Lower leg skin (tissue), 4 donors: ENCODE data around the gene PTN. TPM values are rescaled to one million over a fixed set of nuclear protein-coding genes. Genes with fewer than 3 reads are reported as not detected.
"Not testable (repeated sequence)": the region's sequence is repeated elsewhere in the genome, so short reads cannot be mapped to it uniquely, and the experiment has no call there.

Source experiments
- DNase-seq, 2 donors: peaks; one replicate each; pipeline ENCODE4 v3.0.0-alpha.2; 2019; ENCODE audit warnings: low spot score in 2 of 2
- H3K4me3 ChIP-seq: fragments of 200-600 bp; sonication (generic); 2 replicates; pipeline ENCODE4 v1.5.1; 2017; ENCODE audit warnings: mild to moderate bottlenecking, low read depth; ENCODE audit not compliant: poor library complexity, severe bottlenecking
- CTCF ChIP-seq, 3 donors: fragments of 450-650 bp; IDR thresholded peaks; one replicate each; pipeline ENCODE4 v1.5.1; 2016; ENCODE audit warnings: antibody characterized with exemption in 3 of 3, mild to moderate bottlenecking in 3 of 3, moderate library complexity in 2 of 3
- POLR2A ChIP-seq, 2 donors: fragments of 450-650 bp; IDR thresholded peaks; one replicate each; pipeline ENCODE4 v1.6.1; 2016 to 2017; ENCODE audit warnings: antibody characterized with exemption in 2 of 2, mild to moderate bottlenecking in 1 of 2, moderate library complexity in 1 of 2
- WGBS, 2 donors: methylation state at CpG; one replicate each; pipeline ENCODE4 v1.1.5; 2018; 5-methylcytosine and 5-hydroxymethylcytosine counted together
- intact Hi-C: fragments of 100-400 bp; cut with DNase I; formaldehyde crosslinking; loops from one replicate; pipeline ENCODE4 v1.15.0; 2023; ENCODE audit warnings: low total_unique reads
- total RNA-seq, 4 donors: library from RNA; depleted of rRNA; stranded (reverse); fragments of >200 nt; gene quantifications; one replicate each; pipeline ENCODE4 v1.1.0, GENCODE V29; 2016

PTN gene
- total RNA-seq, 4 donors from 2014 or later: 0.34 to 10.1 (median 3.0) TPM

DNA sequence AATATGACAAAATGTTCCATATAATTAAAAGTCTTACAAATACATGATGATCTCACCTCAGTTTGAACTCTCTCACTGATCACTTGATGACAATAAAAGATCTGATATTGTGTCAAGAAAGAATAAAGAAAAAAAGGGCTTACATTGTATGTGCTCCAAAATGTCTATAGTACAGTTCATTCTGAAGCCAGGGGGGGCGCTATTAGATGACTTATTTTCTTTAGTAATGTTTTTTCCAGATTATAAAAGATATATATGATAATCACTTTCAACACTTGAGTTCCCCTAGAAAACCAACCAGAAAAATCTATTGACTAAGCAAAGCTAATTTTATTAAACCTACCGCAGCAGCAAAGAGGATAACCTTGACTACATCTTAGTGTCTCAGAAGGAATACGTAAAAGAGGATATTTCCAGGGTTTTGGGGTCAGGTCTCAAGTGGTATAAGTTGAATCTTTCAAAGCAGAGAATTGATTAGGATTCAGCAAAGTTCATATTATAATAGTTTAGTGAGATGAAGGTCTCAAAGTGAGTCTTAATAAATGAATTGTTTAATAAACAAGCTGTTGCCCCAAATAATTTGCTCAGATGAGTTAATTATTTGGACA lies 55.8 kb downstream of the PTN start:
- H3K4me3 ChIP-seq: no peak overlapping the region
- no peak for TF ChIP-seq CTCF (IDR thresholded peaks at IDR 0.05)
- no peak for TF ChIP-seq POLR2A (IDR thresholded peaks at IDR 0.05)
- 72 to 73% methylated on average over 3 of the region's 3 CpGs for WGBS, 2 donors
- DNase-seq: no peak
- intact Hi-C loops: no loop called here

GRCh38 chr7:137283153-137283552 lies 60.4 kb downstream of the PTN start:
- intact Hi-C loops: no loop called here
- 81 to 85% methylated on average over 6 of the region's 6 CpGs for WGBS, 2 donors
- TF ChIP-seq POLR2A (IDR thresholded peaks at IDR 0.05): no peak
- no peak for TF ChIP-seq CTCF (IDR thresholded peaks at IDR 0.05)
- DNase-seq: no peak
- H3K4me3 ChIP-seq: no peak overlapping the region

DNA sequence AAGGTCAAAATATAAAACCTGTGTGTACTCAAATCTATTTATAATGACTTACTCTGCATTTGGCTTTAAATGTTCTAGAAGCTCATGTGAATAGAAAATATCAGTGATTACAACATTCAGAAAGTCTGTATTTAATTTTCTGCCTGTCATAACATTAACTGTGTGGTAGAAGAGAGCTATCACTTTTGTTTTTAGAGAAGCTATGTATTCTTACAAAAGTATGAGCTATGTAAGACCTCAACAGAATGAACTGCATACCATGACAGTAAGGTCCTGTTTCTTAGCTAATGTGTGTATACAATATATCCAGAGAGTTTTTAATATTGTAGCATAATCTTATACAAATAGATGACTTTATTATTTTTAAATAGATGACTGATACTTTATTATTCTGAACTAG lies 61.5 kb downstream of the PTN start:
- intact Hi-C loops: no loop called here
- TF ChIP-seq CTCF (IDR thresholded peaks at IDR 0.05) (no peak), POLR2A (IDR thresholded peaks at IDR 0.05) (no peak)
- H3K4me3 ChIP-seq: no peak overlapping the region
- DNase-seq: no peak

DNA sequence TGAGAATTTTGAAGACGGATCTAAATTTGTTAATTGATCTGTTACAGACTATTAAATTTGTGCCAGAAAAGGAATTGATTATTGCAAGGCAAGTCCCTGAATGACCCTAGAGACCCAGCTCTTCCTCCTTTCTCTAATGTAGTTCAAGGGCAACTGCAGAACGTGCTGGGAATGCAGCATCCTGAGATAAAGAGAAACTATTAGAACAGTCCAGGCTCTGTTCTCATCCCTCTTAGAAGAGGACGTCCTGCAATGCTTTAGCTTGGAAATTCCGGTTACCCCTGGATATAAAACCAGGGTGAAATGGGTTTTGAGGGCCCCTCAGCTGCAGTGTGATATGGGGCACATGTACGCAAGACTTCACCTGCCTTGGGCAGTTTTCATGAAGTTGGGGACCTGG lies 67.3 kb downstream of the PTN start:
- no peak for TF ChIP-seq POLR2A (IDR thresholded peaks at IDR 0.05)
- no peak for TF ChIP-seq CTCF (IDR thresholded peaks at IDR 0.05)
- 78 to 89% methylated on average over 5 of the region's 5 CpGs for WGBS, 2 donors
- intact Hi-C loops: no loop called here
- H3K4me3 ChIP-seq: no peak overlapping the region
- DNase-seq: no peak

DNA sequence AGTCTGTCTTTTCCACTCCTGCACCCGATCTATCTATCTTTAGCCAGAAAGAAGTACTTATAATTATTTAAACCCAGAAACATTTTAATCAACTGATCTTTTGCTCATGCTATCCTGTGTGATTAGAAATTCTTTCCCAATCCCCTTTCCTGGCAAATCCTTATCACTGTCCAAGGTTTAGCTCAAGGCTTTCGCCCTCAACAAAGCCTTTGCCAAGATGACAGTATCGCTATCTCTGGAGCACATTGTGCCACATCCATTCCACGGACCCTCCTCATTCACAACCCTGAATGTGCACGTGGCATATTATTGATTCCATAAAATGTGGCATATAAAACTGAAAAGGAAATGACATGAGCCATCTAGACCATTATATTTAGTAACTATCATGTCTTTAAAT lies 71.3 kb downstream of the PTN start:
- intact Hi-C loops: no loop called here
- no peak overlapping the region for H3K4me3 ChIP-seq
- WGBS, 2 donors: 89 to 92% methylated on average over 5 of the region's 5 CpGs
- DNase-seq: no peak
- TF ChIP-seq CTCF (IDR thresholded peaks at IDR 0.05) (no peak), POLR2A (IDR thresholded peaks at IDR 0.05) (no peak)

- WGBS, 2 donors: 89 to 92% methylated on average over 2 of the region's 2 CpGs
- DNase-seq: no peak
- intact Hi-C loops: no loop called here
- no peak overlapping the region for H3K4me3 ChIP-seq
- TF ChIP-seq POLR2A (IDR thresholded peaks at IDR 0.05) (no peak), CTCF (IDR thresholded peaks at IDR 0.05) (no peak)
Observed at GRCh38 chr7:137269240-137269639, 74.3 kb downstream of the PTN start.

- DNase-seq, intact Hi-C loops, H3K4me3 ChIP-seq: not testable (repeated sequence)
- WGBS, 2 donors: 91% methylated on average over 34 of the region's 34 CpGs
Observed at GRCh38 chr7:137268001-137268865, 75.3 kb downstream of the PTN start.
